ENCODE measurements around the gene SPTLC3.

Gene SPTLC3

GRCh38 chr20:13098720-13099355 is 90.1 kb downstream of the SPTLC3 start:
- no peak for DNase-seq (ENCODE audit: low read depth)

- no peak for DNase-seq (ENCODE audit: low read depth)
Observed at GRCh38 chr20:13099676-13100075, 90.9 kb downstream of the SPTLC3 start.

- DNase-seq (ENCODE audit: low read depth): no peak
Observed at GRCh38 chr20:13101276-13101675, 92.5 kb downstream of the SPTLC3 start.

GRCh38 chr20:13101706-13102105 is 92.9 kb downstream of the SPTLC3 start:
- no peak for DNase-seq (ENCODE audit: low read depth)

- DNase-seq (ENCODE audit: low read depth): no peak
Observed at GRCh38 chr20:13102237-13102636, 93.5 kb downstream of the SPTLC3 start.

- DNase-seq (ENCODE audit: low read depth): no peak
Observed at GRCh38 chr20:13102694-13103093, 93.9 kb downstream of the SPTLC3 start.

GRCh38 chr20:13105039-13105438 is 96.3 kb downstream of the SPTLC3 start:
- DNase-seq (ENCODE audit: low read depth): no peak

GRCh38 chr20:13105864-13106457 is 97.2 kb downstream of the SPTLC3 start:
- no peak for DNase-seq (ENCODE audit: low read depth)

- DNase-seq (ENCODE audit: low read depth): no peak
Observed at GRCh38 chr20:13109658-13110057, 100.9 kb downstream of the SPTLC3 start.

GRCh38 chr20:13110796-13111195 is 102.0 kb downstream of the SPTLC3 start:
- DNase-seq (ENCODE audit: low read depth): no peak

- no peak for DNase-seq (ENCODE audit: low read depth)
Observed at GRCh38 chr20:13111249-13111911, 102.6 kb downstream of the SPTLC3 start.

GRCh38 chr20:13113731-13114130 is 105.0 kb downstream of the SPTLC3 start:
- DNase-seq (ENCODE audit: low read depth): no peak

- DNase-seq (ENCODE audit: low read depth): no peak
Observed at GRCh38 chr20:13117200-13117599, 108.4 kb downstream of the SPTLC3 start.

GRCh38 chr20:13118676-13119075 is 109.9 kb downstream of the SPTLC3 start:
- no peak for DNase-seq (ENCODE audit: low read depth)

- peak; percentile 1 for DNase-seq (ENCODE audit: low read depth)
Observed at GRCh38 chr20:13119583-13119982, 110.8 kb downstream of the SPTLC3 start.

GRCh38 chr20:13120471-13120870 is 111.7 kb downstream of the SPTLC3 start:
- no peak for DNase-seq (ENCODE audit: low read depth)

GRCh38 chr20:13121840-13122515 is 113.2 kb downstream of the SPTLC3 start:
- DNase-seq (ENCODE audit: low read depth): no peak

GRCh38 chr20:13125486-13125885 is 116.7 kb downstream of the SPTLC3 start:
- DNase-seq (ENCODE audit: low read depth): no peak

- no peak for DNase-seq (ENCODE audit: low read depth)
Observed at GRCh38 chr20:13128173-13128572, 119.4 kb downstream of the SPTLC3 start.

GRCh38 chr20:13130061-13130706 is 121.4 kb downstream of the SPTLC3 start:
- no peak for DNase-seq (ENCODE audit: low read depth)

GRCh38 chr20:13130707-13131103 is 121.9 kb downstream of the SPTLC3 start:
- DNase-seq (ENCODE audit: low read depth): no peak

- no peak for DNase-seq (ENCODE audit: low read depth)
Observed at GRCh38 chr20:13131688-13132087, 122.9 kb downstream of the SPTLC3 start.
